ENCODE data around the gene SPRR1B.
"Not testable (repeated sequence)": the region's sequence is repeated elsewhere in the genome, so short reads cannot be mapped to it uniquely, and the experiment has no call there.

The SPRR1B gene

GRCh38 chr1:153030895-153031294 lies at the start of gene SPRR1B:
Gene SPRR1B (plus strand): TSS chr1:153031203. CDS start chr1:153032346, 1,143 bp downstream.
- DNase-seq, result no peak

- no peak for DNase-seq
Measured at GRCh38 chr1:152982076-152982475, 48.9 kb upstream of the SPRR1B start.

- no peak for DNase-seq
Measured at GRCh38 chr1:152983234-152983633, 47.8 kb upstream of the SPRR1B start.

GRCh38 chr1:152983743-152984142 lies 47.3 kb upstream of the SPRR1B start, which contains the start of gene SPRR1A:
Gene SPRR1A (plus strand): TSS chr1:152984081. CDS start chr1:152985231, 1,150 bp downstream.
- DNase-seq, result no peak

- no peak for DNase-seq
Measured at GRCh38 chr1:152986578-152986977, 44.4 kb upstream of the SPRR1B start.

GRCh38 chr1:152993186-152993585 lies 37.8 kb upstream of the SPRR1B start:
- no peak for DNase-seq

- DNase-seq, result no peak
Measured at GRCh38 chr1:152995842-152996241, 35.2 kb upstream of the SPRR1B start.

- no peak for DNase-seq
Measured at GRCh38 chr1:152996633-152997400, 34.2 kb upstream of the SPRR1B start.

- no peak for DNase-seq
Measured at GRCh38 chr1:152997901-152998300, 33.1 kb upstream of the SPRR1B start.

- DNase-seq, result no peak
Measured at GRCh38 chr1:152998476-152998875, 32.5 kb upstream of the SPRR1B start.

GRCh38 chr1:152999818-153000217 lies 31.2 kb upstream of the SPRR1B start:
- no peak for DNase-seq

GRCh38 chr1:153000294-153000693 lies 30.7 kb upstream of the SPRR1B start:
- DNase-seq, result no peak

GRCh38 chr1:153001382-153001781 lies 29.6 kb upstream of the SPRR1B start, which contains the start of gene SPRR3:
Gene SPRR3 (plus strand): TSS chr1:153001749. CDS start chr1:153003021, 1,272 bp downstream.
- peak; percentile 6 for DNase-seq

GRCh38 chr1:153011235-153011758 lies 19.7 kb upstream of the SPRR1B start:
- not testable (repeated sequence) for DNase-seq

- DNase-seq, result not testable (repeated sequence)
Measured at GRCh38 chr1:153021829-153022228, 9.2 kb upstream of the SPRR1B start.

- peak; percentile 11 for DNase-seq
Measured at GRCh38 chr1:153022340-153022739, 8.7 kb upstream of the SPRR1B start.

GRCh38 chr1:153023109-153023508 lies 7.9 kb upstream of the SPRR1B start:
- DNase-seq, result no peak

- no peak for DNase-seq
Measured at GRCh38 chr1:153024413-153024812, 6.6 kb upstream of the SPRR1B start.

- DNase-seq, result no peak
Measured at GRCh38 chr1:153025797-153026196, 5.2 kb upstream of the SPRR1B start.

- no peak for DNase-seq
Measured at GRCh38 chr1:153028766-153029165, 2.2 kb upstream of the SPRR1B start.

- peak; percentile 6 for DNase-seq
Measured at GRCh38 chr1:153032073-153032472, 1.1 kb downstream of the SPRR1B start.

GRCh38 chr1:153032677-153033308 lies 1.8 kb downstream of the SPRR1B start:
- DNase-seq, result peak; percentile 47

- no peak for DNase-seq
Measured at GRCh38 chr1:153035211-153035610, 4.2 kb downstream of the SPRR1B start.
